Measurements from ENCODE around the gene GSTT4.

DNA sequence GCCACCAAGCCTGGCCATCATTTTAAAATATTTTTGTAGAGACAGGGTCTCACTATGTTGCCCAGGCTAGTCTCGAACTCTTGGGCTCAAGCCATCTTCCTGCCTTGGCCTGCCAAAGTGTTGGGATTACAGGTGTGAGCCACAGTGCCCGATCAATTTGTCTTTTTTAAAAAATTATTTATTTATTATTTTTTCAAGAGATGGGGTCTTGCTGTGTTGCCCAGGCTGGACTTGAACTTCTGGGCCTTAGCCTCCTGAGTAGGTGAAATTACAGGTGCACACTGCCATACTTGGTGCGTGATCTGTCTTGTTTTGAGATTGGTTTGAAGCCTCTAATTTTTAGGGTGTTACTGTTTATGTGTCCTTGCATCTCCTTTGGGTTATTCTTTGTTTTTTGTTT lies 16.1 kb upstream of the GSTT4 start:
- TF ChIP-seq, protein P1, sequence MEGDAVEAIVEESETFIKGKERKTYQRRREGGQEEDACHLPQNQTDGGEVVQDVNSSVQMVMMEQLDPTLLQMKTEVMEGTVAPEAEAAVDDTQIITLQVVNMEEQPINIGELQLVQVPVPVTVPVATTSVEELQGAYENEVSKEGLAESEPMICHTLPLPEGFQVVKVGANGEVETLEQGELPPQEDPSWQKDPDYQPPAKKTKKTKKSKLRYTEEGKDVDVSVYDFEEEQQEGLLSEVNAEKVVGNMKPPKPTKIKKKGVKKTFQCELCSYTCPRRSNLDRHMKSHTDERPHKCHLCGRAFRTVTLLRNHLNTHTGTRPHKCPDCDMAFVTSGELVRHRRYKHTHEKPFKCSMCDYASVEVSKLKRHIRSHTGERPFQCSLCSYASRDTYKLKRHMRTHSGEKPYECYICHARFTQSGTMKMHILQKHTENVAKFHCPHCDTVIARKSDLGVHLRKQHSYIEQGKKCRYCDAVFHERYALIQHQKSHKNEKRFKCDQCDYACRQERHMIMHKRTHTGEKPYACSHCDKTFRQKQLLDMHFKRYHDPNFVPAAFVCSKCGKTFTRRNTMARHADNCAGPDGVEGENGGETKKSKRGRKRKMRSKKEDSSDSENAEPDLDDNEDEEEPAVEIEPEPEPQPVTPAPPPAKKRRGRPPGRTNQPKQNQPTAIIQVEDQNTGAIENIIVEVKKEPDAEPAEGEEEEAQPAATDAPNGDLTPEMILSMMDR (IDR thresholded peaks at IDR 0.05; ENCODE audit: poor library complexity), result no peak
- TF ChIP-seq EZH2phosphoT487 (IDR thresholded peaks at IDR 0.05; ENCODE audit: low read depth, severe bottlenecking, unreplicated experiment), result no peak

Measured in hepatocyte (in vitro differentiated cells).